Panc1 (cell line): ENCODE data around the gene TTC34. TPM values are rescaled to one million over a fixed set of nuclear protein-coding genes. Genes with fewer than 3 reads are reported as not detected.

Source experiments
- ATAC-seq: fragments of 200-7000 bp; cut with Tn5 transposase; 2 replicates; pipeline ENCODE4 v1.9.1; 2020; ENCODE audit warnings: mild to moderate bottlenecking, moderate library complexity
- BruUV-seq: library from RNA; stranded (reverse); fragments of 400-500 nt; replicated peaks from 2 replicates; lab custom pipeline; 2021; lab: Mats Ljungman, UMichigan
- CTCF ChIA-PET: fragments of 300-600 bp; sonication (Branson Sonifier 250); formaldehyde crosslinking; loops from one replicate; lab custom pipeline; 2022; ENCODE audit warnings: antibody characterized with exemption; lab: Charles Lee
- POLR2A ChIA-PET: fragments of 300-600 bp; sonication (Branson Sonifier 250); formaldehyde crosslinking; loops from one replicate; lab custom pipeline; 2022; ENCODE audit warnings: antibody characterized with exemption; lab: Charles Lee
- DNase-seq: peaks from one replicate; pipeline ENCODE4 v3.0.0-alpha.2; 2010; ENCODE audit warnings: low read depth, low spot score
- H3K27ac ChIP-seq: 2 replicates; pipeline ENCODE4 v1.5.1; 2011; ENCODE audit warnings: mild to moderate bottlenecking, low read length, inconsistent platforms
- H3K27me3 ChIP-seq: fragments of 200-500 bp; sonication (Bioruptor generic); 2 replicates; pipeline ENCODE4 v1.6.0; 2014; ENCODE audit warnings: low read length, inconsistent platforms; ENCODE audit not compliant: control insufficient read depth, insufficient read depth
- H3K36me3 ChIP-seq: fragments of 200-500 bp; sonication (Bioruptor generic); 2 replicates; pipeline ENCODE4 v1.5.1; 2014; ENCODE audit warnings: inconsistent platforms, mild to moderate bottlenecking, low read length, moderate library complexity; ENCODE audit not compliant: control insufficient read depth, insufficient read depth
- H3K4me1 ChIP-seq: 2 replicates; pipeline ENCODE4 v1.5.1; 2011; ENCODE audit warnings: inconsistent platforms, mild to moderate bottlenecking, low read length, moderate library complexity; ENCODE audit not compliant: control insufficient read depth, insufficient read depth
- H3K4me3 ChIP-seq, 2 experiments: 2 replicates each; pipeline ENCODE4 v1.5.1; 2011 to 2012; ENCODE audit warnings: low read depth in 2 of 2, low read length in 2 of 2, mild to moderate bottlenecking in 2 of 2, inconsistent platforms in 1 of 2, moderate library complexity in 1 of 2
- H3K9me3 ChIP-seq: fragments of 200-500 bp; sonication (Bioruptor generic); 2 replicates; pipeline ENCODE4 v1.5.1; 2014; ENCODE audit warnings: low read depth, mild to moderate bottlenecking, inconsistent platforms, low read length, moderate library complexity; ENCODE audit not compliant: control insufficient read depth, insufficient read depth
- POLR2AphosphoS5 ChIP-seq: IDR thresholded peaks from 2 replicates; pipeline ENCODE4 v1.6.1; 2012; ENCODE audit warnings: mild to moderate bottlenecking, low read depth, low read length, moderate library complexity
- SIN3A ChIP-seq: IDR thresholded peaks from 2 replicates; pipeline ENCODE4 v1.6.1; 2012; ENCODE audit warnings: low read depth, mild to moderate bottlenecking, low read length, moderate library complexity, borderline replicate concordance; ENCODE audit not compliant: insufficient read depth
- TCF7L2 ChIP-seq: IDR thresholded peaks from 2 replicates; pipeline ENCODE4 v1.6.1; 2011; ENCODE audit warnings: mild to moderate bottlenecking, low read depth, low read length, inconsistent platforms
- in situ Hi-C: cut with HindIII; loops from 2 replicates; pipeline ENCODE4 v1.10.0; 2016; ENCODE audit warnings: low sequenced_read_pairs, low pct_unique_long_range_greater_than_20kb
- intact Hi-C: fragments of 100-400 bp; cut with micrococcal nuclease; formaldehyde crosslinking; loops from one replicate; pipeline ENCODE4 v1.10.0; 2022; ENCODE audit not compliant: unreplicated experiment
- total RNA-seq: library from RNA; stranded (reverse); gene quantifications from one replicate; pipeline ENCODE4 v1.2.1, GENCODE V29; 2021; ENCODE audit not compliant: unreplicated experiment
- TF ChIP-seq, protein P1 (sequence below): fragments of 450-650 bp; IDR thresholded peaks from 2 replicates; pipeline ENCODE4 v1.5.1; 2017; ENCODE audit warnings: mild to moderate bottlenecking
- TF ChIP-seq, protein P2 (sequence below), 2 experiments: IDR thresholded peaks; 2 replicates each; pipeline ENCODE4 v1.6.1; 2011 to 2012; ENCODE audit warnings: low read depth in 2 of 2, control low read depth in 1 of 2, low read length in 1 of 2, mild to moderate bottlenecking in 1 of 2, moderate library complexity in 1 of 2; ENCODE audit not compliant: insufficient read depth in 1 of 2

Gene TTC34
- total RNA-seq, 1 experiment from 2014 or later, result 1.5 TPM

DNA sequence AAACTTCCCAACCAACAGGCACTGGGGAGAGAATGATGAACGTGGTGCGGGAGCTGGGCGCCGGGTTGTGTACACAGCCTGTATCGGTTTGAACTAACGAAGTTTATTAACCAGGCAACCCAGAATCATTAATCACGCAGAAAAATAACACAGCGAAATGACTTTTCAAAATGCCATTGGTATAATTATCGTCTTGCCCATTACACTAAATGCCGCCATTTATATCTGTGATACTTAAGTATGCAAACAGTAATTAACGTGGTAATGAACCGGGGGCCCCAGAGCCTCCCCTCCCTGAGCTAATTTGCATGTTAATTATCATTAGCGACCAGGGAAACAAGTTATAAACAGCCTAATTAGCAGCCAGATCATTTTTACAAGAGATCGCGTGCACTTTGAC lies 5.1 kb upstream of the TTC34 start:
- in situ Hi-C loops, result no loop called here
- DNase-seq (no peak), ATAC-seq (no peak)
- H3K9me3 ChIP-seq, result no peaks in the 10 kb centered on the region
- CTCF ChIA-PET, result no interaction called here
- intact Hi-C loops, result no loop called here
- H3K27me3 ChIP-seq, result no peaks in the 10 kb centered on the region
- H3K4me3 ChIP-seq, result no peak overlapping the region
- BruUV-seq, result no TSS peak
- TF ChIP-seq, protein P1, sequence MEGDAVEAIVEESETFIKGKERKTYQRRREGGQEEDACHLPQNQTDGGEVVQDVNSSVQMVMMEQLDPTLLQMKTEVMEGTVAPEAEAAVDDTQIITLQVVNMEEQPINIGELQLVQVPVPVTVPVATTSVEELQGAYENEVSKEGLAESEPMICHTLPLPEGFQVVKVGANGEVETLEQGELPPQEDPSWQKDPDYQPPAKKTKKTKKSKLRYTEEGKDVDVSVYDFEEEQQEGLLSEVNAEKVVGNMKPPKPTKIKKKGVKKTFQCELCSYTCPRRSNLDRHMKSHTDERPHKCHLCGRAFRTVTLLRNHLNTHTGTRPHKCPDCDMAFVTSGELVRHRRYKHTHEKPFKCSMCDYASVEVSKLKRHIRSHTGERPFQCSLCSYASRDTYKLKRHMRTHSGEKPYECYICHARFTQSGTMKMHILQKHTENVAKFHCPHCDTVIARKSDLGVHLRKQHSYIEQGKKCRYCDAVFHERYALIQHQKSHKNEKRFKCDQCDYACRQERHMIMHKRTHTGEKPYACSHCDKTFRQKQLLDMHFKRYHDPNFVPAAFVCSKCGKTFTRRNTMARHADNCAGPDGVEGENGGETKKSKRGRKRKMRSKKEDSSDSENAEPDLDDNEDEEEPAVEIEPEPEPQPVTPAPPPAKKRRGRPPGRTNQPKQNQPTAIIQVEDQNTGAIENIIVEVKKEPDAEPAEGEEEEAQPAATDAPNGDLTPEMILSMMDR, result no peak
- TF ChIP-seq TCF7L2 (no peak), SIN3A (no peak), POLR2AphosphoS5 (no peak)
- TF ChIP-seq, protein P2, sequence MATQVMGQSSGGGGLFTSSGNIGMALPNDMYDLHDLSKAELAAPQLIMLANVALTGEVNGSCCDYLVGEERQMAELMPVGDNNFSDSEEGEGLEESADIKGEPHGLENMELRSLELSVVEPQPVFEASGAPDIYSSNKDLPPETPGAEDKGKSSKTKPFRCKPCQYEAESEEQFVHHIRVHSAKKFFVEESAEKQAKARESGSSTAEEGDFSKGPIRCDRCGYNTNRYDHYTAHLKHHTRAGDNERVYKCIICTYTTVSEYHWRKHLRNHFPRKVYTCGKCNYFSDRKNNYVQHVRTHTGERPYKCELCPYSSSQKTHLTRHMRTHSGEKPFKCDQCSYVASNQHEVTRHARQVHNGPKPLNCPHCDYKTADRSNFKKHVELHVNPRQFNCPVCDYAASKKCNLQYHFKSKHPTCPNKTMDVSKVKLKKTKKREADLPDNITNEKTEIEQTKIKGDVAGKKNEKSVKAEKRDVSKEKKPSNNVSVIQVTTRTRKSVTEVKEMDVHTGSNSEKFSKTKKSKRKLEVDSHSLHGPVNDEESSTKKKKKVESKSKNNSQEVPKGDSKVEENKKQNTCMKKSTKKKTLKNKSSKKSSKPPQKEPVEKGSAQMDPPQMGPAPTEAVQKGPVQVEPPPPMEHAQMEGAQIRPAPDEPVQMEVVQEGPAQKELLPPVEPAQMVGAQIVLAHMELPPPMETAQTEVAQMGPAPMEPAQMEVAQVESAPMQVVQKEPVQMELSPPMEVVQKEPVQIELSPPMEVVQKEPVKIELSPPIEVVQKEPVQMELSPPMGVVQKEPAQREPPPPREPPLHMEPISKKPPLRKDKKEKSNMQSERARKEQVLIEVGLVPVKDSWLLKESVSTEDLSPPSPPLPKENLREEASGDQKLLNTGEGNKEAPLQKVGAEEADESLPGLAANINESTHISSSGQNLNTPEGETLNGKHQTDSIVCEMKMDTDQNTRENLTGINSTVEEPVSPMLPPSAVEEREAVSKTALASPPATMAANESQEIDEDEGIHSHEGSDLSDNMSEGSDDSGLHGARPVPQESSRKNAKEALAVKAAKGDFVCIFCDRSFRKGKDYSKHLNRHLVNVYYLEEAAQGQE (IDR thresholded peaks at IDR 0.05; ENCODE audit: insufficient read depth in 1 of 2, low read depth in 2 of 2, low read length in 1 of 2), result no peak
- POLR2A ChIA-PET, result no interaction called here
- no peaks in the 10 kb centered on the region for H3K36me3 ChIP-seq
- H3K27ac ChIP-seq, result no peak overlapping the region
- no peaks in the 10 kb centered on the region; the same call in 1 of the 2 replicates for H3K4me1 ChIP-seq

DNA sequence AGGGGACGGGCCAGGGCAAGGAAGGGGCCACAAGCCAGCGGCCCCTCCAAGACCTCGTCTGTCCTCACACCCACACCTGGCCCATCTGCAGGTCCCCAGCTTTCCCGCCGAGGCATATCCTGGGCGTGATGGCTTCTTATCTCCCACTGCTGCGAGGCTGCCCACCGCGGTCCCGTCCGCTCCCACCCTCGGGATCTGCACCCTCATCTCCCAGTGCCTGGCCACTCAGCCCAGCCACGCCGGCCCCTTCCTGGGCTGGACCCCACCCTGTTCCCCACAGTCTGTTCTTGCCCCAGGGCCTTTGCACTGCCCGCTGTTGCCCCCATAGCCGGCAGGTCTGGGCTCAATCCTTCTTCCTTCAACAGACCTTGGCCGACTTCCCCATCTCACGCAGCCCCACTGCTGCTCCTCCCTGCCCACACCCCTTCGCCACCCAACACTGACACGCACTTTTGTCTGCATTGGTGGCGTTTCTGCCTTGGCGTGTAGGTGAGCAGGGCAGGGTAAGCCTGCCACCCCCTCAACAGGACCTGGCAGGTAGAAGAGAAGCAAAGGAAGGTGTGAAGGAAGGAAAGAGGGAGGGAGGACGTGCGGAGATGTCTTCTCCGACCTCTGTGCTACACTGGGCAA lies 4.4 kb upstream of the TTC34 start:
- no peaks in the 10 kb centered on the region for H3K27me3 ChIP-seq
- DNase-seq (no peak), ATAC-seq (no peak)
- ChIA-PET POLR2A (no interaction called here), CTCF (no interaction called here)
- TF ChIP-seq POLR2AphosphoS5, result no peak
- intact Hi-C loops, result no loop called here
- H3K36me3 ChIP-seq, result no peaks in the 10 kb centered on the region
- no peaks in the 10 kb centered on the region for H3K9me3 ChIP-seq
- H3K27ac ChIP-seq, result no peak overlapping the region
- no peak overlapping the region for H3K4me3 ChIP-seq
- no peaks in the 10 kb centered on the region; the same call in 1 of the 2 replicates for H3K4me1 ChIP-seq
- BruUV-seq, result no TSS peak
- in situ Hi-C loops, result no loop called here

DNA sequence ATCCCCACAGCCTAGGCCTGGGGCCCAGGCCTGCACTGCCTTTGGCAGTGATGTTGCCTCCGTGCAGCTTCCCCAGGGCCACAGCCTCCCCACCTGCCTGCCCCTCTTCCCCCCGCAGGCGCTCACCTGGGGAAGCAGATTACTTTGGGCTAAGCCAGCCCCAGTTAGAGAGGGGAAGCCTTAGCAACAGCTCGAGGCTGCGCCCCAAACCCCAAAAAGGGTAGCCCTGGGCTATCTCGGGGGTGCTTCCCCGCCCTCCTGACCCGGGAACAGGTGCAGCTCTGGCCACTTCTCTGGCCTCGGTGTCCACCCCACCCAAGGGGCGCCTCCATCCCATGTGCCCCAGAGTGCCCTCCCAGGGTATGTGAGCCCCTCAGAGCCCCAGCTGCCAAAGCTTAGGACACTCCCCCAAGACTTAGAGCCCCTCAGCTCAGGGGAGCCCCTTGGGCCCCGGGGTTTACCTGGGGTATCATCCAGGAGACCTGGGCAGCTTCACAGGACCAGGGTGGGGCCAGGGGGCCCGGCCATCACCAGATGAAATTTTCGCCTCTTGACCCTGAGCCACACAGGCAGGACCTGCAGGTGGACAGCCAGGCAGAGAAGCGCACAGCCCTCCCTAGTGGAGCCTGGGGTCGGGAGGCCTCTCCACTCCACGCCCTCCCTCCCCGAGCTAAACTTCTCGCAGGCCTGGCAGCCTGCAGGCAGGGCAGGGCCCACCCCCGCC lies 3.3 kb upstream of the TTC34 start:
- in situ Hi-C loops, result no loop called here
- no TSS peak for BruUV-seq
- intact Hi-C loops, result no loop called here
- no peaks in the 10 kb centered on the region for H3K27me3 ChIP-seq
- TF ChIP-seq, protein P2 (IDR thresholded peaks at IDR 0.05; ENCODE audit: insufficient read depth in 1 of 2, low read depth in 2 of 2, low read length in 1 of 2), result no peak
- TF ChIP-seq, protein P1, result no peak
- TF ChIP-seq TCF7L2 (no peak), POLR2AphosphoS5 (no peak), SIN3A (no peak)
- no peaks in the 10 kb centered on the region for H3K9me3 ChIP-seq
- DNase-seq (no peak), ATAC-seq (no peak)
- ChIA-PET CTCF (no interaction called here), POLR2A (no interaction called here)
- no peaks in the 10 kb centered on the region for H3K36me3 ChIP-seq
- H3K4me1 ChIP-seq, result no peaks in the 10 kb centered on the region; the same call in 1 of the 2 replicates
- H3K4me3 ChIP-seq, result no peak overlapping the region
- H3K27ac ChIP-seq, result no peak overlapping the region
